ENCODE results near the gene ANKMY1.

ANKMY1 gene

GRCh38 chr2:240443891-240444301 lies 113.9 kb downstream of the ANKMY1 start:
- no peak for DNase-seq

- DNase-seq = no peak
Observed at GRCh38 chr2:240442891-240443715, 114.7 kb downstream of the ANKMY1 start.

- no peak for DNase-seq
Observed at GRCh38 chr2:240441993-240442411, 115.8 kb downstream of the ANKMY1 start.

GRCh38 chr2:240441326-240441992 lies 116.3 kb downstream of the ANKMY1 start:
- no peak for DNase-seq

- no peak for DNase-seq
Observed at GRCh38 chr2:240440704-240441320, 117.0 kb downstream of the ANKMY1 start.

- DNase-seq = no peak
Observed at GRCh38 chr2:240440251-240440650, 117.5 kb downstream of the ANKMY1 start.

- no peak for DNase-seq
Observed at GRCh38 chr2:240439698-240440151, 118.1 kb downstream of the ANKMY1 start.

- DNase-seq = no peak
Observed at GRCh38 chr2:240438810-240439697, 118.7 kb downstream of the ANKMY1 start.

- peak; percentile 52 to 53 for DNase-seq
Observed at GRCh38 chr2:240437861-240438809, 119.7 kb downstream of the ANKMY1 start.

GRCh38 chr2:240437551-240437860 lies 120.3 kb downstream of the ANKMY1 start:
- no peak for DNase-seq

- DNase-seq = no peak
Observed at GRCh38 chr2:240436683-240437550, 120.9 kb downstream of the ANKMY1 start.

GRCh38 chr2:240435948-240436682 lies 121.7 kb downstream of the ANKMY1 start:
- no peak for DNase-seq

GRCh38 chr2:240435457-240435947 lies 122.3 kb downstream of the ANKMY1 start, which contains the start of gene GPC1:
GPC1 (plus strand) TSS chr2:240435663; CDS start chr2:240435919, 256 bp downstream.
- peak in 1 of 2 experiments; percentile 34 for DNase-seq

GRCh38 chr2:240434728-240435456 lies 122.9 kb downstream of the ANKMY1 start:
- DNase-seq = peak; percentile 86 to 87

GRCh38 chr2:240433973-240434727 lies 123.6 kb downstream of the ANKMY1 start:
- DNase-seq = no peak

- no peak for DNase-seq
Observed at GRCh38 chr2:240432820-240433801, 124.7 kb downstream of the ANKMY1 start.

- no peak for DNase-seq
Observed at GRCh38 chr2:240432430-240432819, 125.4 kb downstream of the ANKMY1 start.

All from activated CD4-positive, alpha-beta T cell treated with anti-CD3 and anti-CD28 coated beads, Interleukin-2, amount 50 U/mL, for 4 hours (primary cell).